Activated T-helper 1 cell treated with Interleukin-2 at 50 U/mL for 16 hours (primary cell): ENCODE data around the gene TRO.

Source experiments
- DNase-seq: peaks from one replicate; pipeline ENCODE4 v3.0.0-alpha.2; 2020; ENCODE audit warnings: low read depth

Gene TRO

GRCh38 chrX:54950730-54951375 is 30.2 kb downstream of the TRO start:
- no peak for DNase-seq

DNA sequence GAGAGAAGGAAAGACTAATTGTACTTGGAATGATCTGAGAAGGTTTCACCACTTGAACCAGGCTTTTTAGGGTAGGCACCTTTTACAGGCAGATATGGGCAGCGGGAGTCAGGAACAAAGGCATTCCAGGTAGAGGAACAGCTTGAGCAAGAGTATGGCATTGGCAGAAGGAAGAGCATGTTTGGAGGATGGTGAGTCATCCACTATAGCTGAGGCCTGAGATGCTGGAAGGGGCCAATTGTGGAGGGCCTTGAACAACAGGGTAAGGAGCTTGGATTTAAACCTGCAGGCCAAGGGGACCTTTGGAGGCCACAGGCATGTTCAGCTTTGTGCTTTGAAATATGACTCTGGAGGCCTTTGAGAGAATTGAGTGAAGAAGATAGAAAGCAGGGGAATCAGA is 41.1 kb downstream of the TRO start:
- no peak for DNase-seq

DNA sequence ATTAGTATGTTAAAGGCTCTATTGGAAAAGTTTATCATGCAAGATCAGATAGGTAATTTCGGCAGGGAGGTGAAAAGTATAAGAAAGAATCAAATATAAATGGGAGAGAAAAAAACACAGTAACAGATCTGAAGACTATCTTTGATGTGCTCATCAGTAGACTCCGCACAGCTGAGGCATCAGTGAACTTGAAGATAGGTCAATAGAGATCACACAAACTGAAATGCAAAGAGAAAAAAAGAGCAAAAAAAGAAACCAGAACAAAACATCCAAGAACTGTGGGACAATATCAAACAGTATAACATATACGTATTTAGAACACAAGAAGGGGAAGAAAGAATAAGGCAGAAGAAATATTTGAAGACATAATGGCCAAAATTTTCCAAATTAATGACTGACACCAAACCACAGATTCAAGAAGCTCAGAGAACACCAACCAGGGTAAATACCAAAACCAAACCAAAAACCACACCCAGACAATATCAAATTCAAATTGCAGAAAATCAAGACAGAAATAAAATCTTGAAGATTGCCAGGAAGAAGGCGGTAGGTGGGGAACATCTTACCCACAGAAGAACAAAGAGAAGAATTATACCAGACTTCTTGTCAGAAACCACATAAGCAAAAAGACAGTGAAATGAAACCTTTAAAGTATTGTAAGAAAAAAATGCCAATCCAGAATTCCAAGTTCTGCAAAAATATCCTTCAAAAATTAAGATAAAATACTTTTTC is 44.3 kb downstream of the TRO start:
- DNase-seq = no peak

DNA sequence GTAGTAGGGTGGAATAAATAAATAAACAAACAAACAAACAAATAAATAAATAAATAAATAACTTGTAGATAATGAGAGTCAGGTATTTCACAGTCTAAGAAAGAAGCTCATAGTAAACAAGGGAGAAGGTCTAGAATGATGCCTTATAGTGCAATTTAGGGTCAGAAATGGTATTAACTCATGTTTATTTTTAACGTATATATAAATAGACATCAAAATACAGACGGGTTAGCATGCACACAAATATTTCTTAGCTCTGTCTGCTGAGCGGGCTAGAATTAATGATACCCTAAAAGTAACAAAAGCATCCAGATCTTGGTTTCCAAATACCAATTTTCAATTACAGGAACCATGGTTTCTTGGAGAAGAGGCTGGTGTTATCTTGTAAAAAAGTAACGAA is 56.8 kb downstream of the TRO start:
- no peak for DNase-seq

- DNase-seq = no peak
Observed at GRCh38 chrX:54978448-54978847, 57.8 kb downstream of the TRO start.

- DNase-seq = no peak
Observed at GRCh38 chrX:54979432-54979831, 58.8 kb downstream of the TRO start.

GRCh38 chrX:54980334-54980733 is 59.7 kb downstream of the TRO start:
- DNase-seq = no peak
